HepG2 (cell line): ENCODE data around the gene SLC35B2. TPM values are rescaled to one million over a fixed set of nuclear protein-coding genes. Genes with fewer than 3 reads are reported as not detected.

Source experiments
- microRNA counts: library from miRNA; unstranded; fragments of <30 nt; microRNA quantifications from one replicate; lab custom pipeline; 2015
- polyA plus RNA-seq, 8 experiments: library from polyadenylated mRNA; depleted of rRNA in 3 of 8; stranded (reverse) in 7 of 8; unstranded in 1 of 8; fragments of >200 nt; fragmentation: Illumina TruSeq in 4 of 8; extraction: Trizol in 4 of 8; gene quantifications; 2 replicates each; pipeline versions ENCODE4 v1.2.1 to v1.2.3, GENCODE V29; 2011 to 2016; ENCODE audit warnings: low read depth in 4 of 8, missing spikeins in 1 of 8, mixed read lengths in 1 of 8; ENCODE audit not compliant: insufficient read depth in 1 of 8
- small RNA-seq, 3 experiments: library from RNA; depleted of rRNA; stranded (forward); fragments of <200 nt; gene quantifications; one replicate each; pipeline ENCODE3, GENCODE V24; 2012; ENCODE audit warnings: low read depth in 2 of 3, low replicate concordance in 1 of 3; ENCODE audit not compliant: insufficient read length in 3 of 3, insufficient read depth in 2 of 3
- total RNA-seq, 5 experiments: library from RNA; depleted of rRNA; stranded (reverse); fragments of >200 nt; fragmentation: Illumina TruSeq; extraction: Trizol; gene quantifications; 2 replicates each; pipeline ENCODE4 v1.2.3, GENCODE V29; 2016; ENCODE audit warnings: low read depth in 1 of 5

The SLC35B2 gene
- total and polyA plus RNA-seq, 2 of the 13 experiments (the other 11 are each of a cell fraction or from before 2014, with no cell fraction given): 61.1 to 148 TPM

MicroRNAs encoded within 50 kb of the gene (microRNA counts, 767-probe panel; counts per million panel counts)
- microRNA hsa-miR-4647 (lab: Ali Mortazavi, UCI): not detected

Small RNA genes within 50 kb of the gene (small RNA-seq; reads per million reads assigned to genes)
- 0 reads per million in 3 experiments for gene RN7SL811P

Other genes with a start within 250 kb of the SLC35B2 start
- gene MRPL14, start 130.1 kb downstream of the SLC35B2 start, total RNA-seq (2016; rRNA removed; fragmentation: Illumina TruSeq; extraction: Trizol): 178 and 191 TPM in 2 replicates
- 157 and 166 TPM in 2 replicates for gene MRPL14, start 130.1 kb downstream of the SLC35B2 start, polyA plus RNA-seq (2011; rRNA removed)
- 13.9 and 27.4 TPM in 2 replicates for gene TMEM63B, start 130.0 kb downstream of the SLC35B2 start, total RNA-seq (2016; rRNA removed; fragmentation: Illumina TruSeq; extraction: Trizol)
- 75.8 and 83.8 TPM in 2 replicates for gene TMEM63B, start 130.0 kb downstream of the SLC35B2 start, polyA plus RNA-seq (2011; rRNA removed)
- gene CAPN11, start 98.7 kb downstream of the SLC35B2 start, total RNA-seq (2016; rRNA removed; fragmentation: Illumina TruSeq; extraction: Trizol): 0.07 TPM in 1 of 2 replicates, not detected in the other
- 0.11 and 0.13 TPM in 2 replicates for gene CAPN11, start 98.7 kb downstream of the SLC35B2 start, polyA plus RNA-seq (2011; rRNA removed)
- gene MYMX, start 40.6 kb downstream of the SLC35B2 start, total RNA-seq (2016; rRNA removed; fragmentation: Illumina TruSeq; extraction: Trizol): not detected in 2 replicates
- gene MYMX, start 40.6 kb downstream of the SLC35B2 start, polyA plus RNA-seq (2011; rRNA removed): 0.14 TPM in 1 of 2 replicates, not detected in the other
- 23.1 and 43.2 TPM in 2 replicates for gene SLC29A1, start 33.9 kb downstream of the SLC35B2 start, total RNA-seq (2016; rRNA removed; fragmentation: Illumina TruSeq; extraction: Trizol)
- 95.5 and 106 TPM in 2 replicates for gene SLC29A1, start 33.9 kb downstream of the SLC35B2 start, polyA plus RNA-seq (2011; rRNA removed)
- gene HSP90AB1, start 10.4 kb downstream of the SLC35B2 start, total RNA-seq (2016; rRNA removed; fragmentation: Illumina TruSeq; extraction: Trizol): 1,472 and 2,212 TPM in 2 replicates
- gene HSP90AB1, start 10.4 kb downstream of the SLC35B2 start, polyA plus RNA-seq (2011; rRNA removed): 1,076 and 1,325 TPM in 2 replicates
- gene NFKBIE, start 8.0 kb upstream of the SLC35B2 start, total RNA-seq (2016; rRNA removed; fragmentation: Illumina TruSeq; extraction: Trizol): 14.5 and 15.0 TPM in 2 replicates
- gene NFKBIE, start 8.0 kb upstream of the SLC35B2 start, polyA plus RNA-seq (2011; rRNA removed): 6.7 and 8.5 TPM in 2 replicates
- gene TMEM151B, start 12.9 kb upstream of the SLC35B2 start, total RNA-seq (2016; rRNA removed; fragmentation: Illumina TruSeq; extraction: Trizol): not detected in 2 replicates
- 0.01 TPM in 1 of 2 replicates, not detected in the other for gene TMEM151B, start 12.9 kb upstream of the SLC35B2 start, polyA plus RNA-seq (2011; rRNA removed)
- gene AARS2, start 55.8 kb upstream of the SLC35B2 start, total RNA-seq (2016; rRNA removed; fragmentation: Illumina TruSeq; extraction: Trizol): 13.7 and 24.1 TPM in 2 replicates
- gene AARS2, start 55.8 kb upstream of the SLC35B2 start, polyA plus RNA-seq (2011; rRNA removed): 7.5 and 8.3 TPM in 2 replicates
- gene SPATS1, start 85.1 kb upstream of the SLC35B2 start, total RNA-seq (2016; rRNA removed; fragmentation: Illumina TruSeq; extraction: Trizol): not detected in 2 replicates
- gene SPATS1, start 85.1 kb upstream of the SLC35B2 start, polyA plus RNA-seq (2011; rRNA removed): not detected in 2 replicates
- 34.2 and 54.5 TPM in 2 replicates for gene CDC5L, start 130.2 kb upstream of the SLC35B2 start, total RNA-seq (2016; rRNA removed; fragmentation: Illumina TruSeq; extraction: Trizol)
- 8.5 and 11.0 TPM in 2 replicates for gene CDC5L, start 130.2 kb upstream of the SLC35B2 start, polyA plus RNA-seq (2011; rRNA removed)